Mucosa of descending colon (tissue), 3 donors: ENCODE results near the gene NELFB. TPM values are rescaled to one million over a fixed set of nuclear protein-coding genes. Genes with fewer than 3 reads are reported as not detected.
"Not testable (repeated sequence)": the region's sequence is repeated elsewhere in the genome, so short reads cannot be mapped to it uniquely, and the experiment has no call there.

ENCODE experiments used
- ATAC-seq: fragments of 200-7000 bp; cut with Tn5 transposase; one replicate; pipeline ENCODE4 v1.9.1; 2020; ENCODE audit warnings: mild to moderate bottlenecking, moderate library complexity
- DNase-seq, 3 donors: peaks; one replicate each; pipeline ENCODE4 v3.0.0-alpha.2; 2020
- H3K36me3 ChIP-seq: fragments of 200-600 bp; one replicate; pipeline ENCODE4 v1.8.0; 2021; ENCODE audit warnings: low read depth, mild to moderate bottlenecking
- H3K4me1 ChIP-seq: fragments of 200-600 bp; one replicate; pipeline ENCODE4 v1.8.0; 2021; ENCODE audit warnings: low read depth, mild to moderate bottlenecking
- H3K4me3 ChIP-seq: fragments of 200-600 bp; one replicate; pipeline ENCODE4 v1.8.0; 2021; ENCODE audit warnings: mild to moderate bottlenecking
- H3K9me3 ChIP-seq: fragments of 200-600 bp; one replicate; pipeline ENCODE4 v1.8.0; 2021; ENCODE audit warnings: mild to moderate bottlenecking
- intact Hi-C, 2 donors: fragments of 100-400 bp; cut with DNase I in 1 of 2; cut with micrococcal nuclease in 1 of 2; formaldehyde crosslinking; loops; one replicate each; pipeline versions ENCODE4 v1.11.0 to v1.11.1; 2022; cut with DNase I, micrococcal nuclease
- total RNA-seq, 3 donors: library from RNA; stranded (reverse); fragmentation: NEBNext Ultra II Directional in 2 of 3; extraction: Animal tissue kit (Norgen Biotek cat#: 25700) in 2 of 3; gene quantifications; one replicate each; pipeline versions ENCODE4 v1.2.1 to v1.2.4, GENCODE V29; 2021 to 2023
- TF ChIP-seq, protein P1 (sequence below): fragments of 200-600 bp; IDR thresholded peaks from one replicate; pipeline ENCODE4 v1.8.0; 2022; ENCODE audit warnings: antibody characterized with exemption, mild to moderate bottlenecking
- donor health status: DM: no; HTN: no; CAD: no; lungs with moderate emphysema.
- donor health status: DM: no; HTN: no; CAD: no.
- donor health status: DM: no; HTN: yes; CAD: no.

Gene NELFB
- total RNA-seq, 3 donors from 2014 or later = 52.9 to 66.2 (median 60.5) TPM

DNA sequence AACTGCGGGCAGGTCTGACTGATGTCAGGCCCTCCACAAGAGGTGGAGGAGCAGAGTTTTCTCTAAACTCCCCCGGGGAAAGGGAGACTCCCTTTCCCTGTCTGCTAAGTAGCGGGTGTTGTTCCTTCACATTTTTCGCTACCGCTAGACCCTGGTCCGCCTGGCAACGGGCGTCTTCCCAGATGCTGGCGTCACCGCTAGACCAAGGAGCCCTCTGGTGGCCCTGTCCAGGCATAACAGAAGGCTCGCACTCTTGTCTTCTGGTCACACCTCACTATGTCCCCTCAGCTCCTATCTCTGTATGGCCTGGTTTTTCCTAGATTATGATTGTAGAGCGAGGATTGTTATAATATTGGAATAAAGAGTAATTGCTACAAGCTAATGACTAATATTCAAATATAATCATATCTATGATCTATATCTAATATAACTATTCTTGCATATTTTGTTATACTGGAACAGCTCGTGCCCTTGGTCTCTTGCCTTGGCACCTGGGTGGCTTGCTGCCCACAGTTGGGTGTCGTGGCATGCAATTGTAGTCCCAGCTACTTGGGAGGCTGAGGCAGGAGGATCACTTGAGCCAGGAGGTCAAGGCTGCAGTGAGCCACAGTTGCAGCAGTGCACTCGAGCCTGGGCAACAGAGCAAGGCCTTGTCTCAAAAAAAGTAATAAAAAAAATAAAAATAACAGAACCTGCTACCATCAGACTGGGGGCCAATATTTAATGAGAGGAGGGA, 7.2 kb downstream of the NELFB start:
- DNase-seq = peak in 1 of 3 donors; percentile 46
- H3K4me3 ChIP-seq, ATAC-seq, H3K4me1 ChIP-seq, H3K36me3 ChIP-seq, H3K9me3 ChIP-seq, intact Hi-C loops: not testable (repeated sequence)
- TF ChIP-seq, protein P1, sequence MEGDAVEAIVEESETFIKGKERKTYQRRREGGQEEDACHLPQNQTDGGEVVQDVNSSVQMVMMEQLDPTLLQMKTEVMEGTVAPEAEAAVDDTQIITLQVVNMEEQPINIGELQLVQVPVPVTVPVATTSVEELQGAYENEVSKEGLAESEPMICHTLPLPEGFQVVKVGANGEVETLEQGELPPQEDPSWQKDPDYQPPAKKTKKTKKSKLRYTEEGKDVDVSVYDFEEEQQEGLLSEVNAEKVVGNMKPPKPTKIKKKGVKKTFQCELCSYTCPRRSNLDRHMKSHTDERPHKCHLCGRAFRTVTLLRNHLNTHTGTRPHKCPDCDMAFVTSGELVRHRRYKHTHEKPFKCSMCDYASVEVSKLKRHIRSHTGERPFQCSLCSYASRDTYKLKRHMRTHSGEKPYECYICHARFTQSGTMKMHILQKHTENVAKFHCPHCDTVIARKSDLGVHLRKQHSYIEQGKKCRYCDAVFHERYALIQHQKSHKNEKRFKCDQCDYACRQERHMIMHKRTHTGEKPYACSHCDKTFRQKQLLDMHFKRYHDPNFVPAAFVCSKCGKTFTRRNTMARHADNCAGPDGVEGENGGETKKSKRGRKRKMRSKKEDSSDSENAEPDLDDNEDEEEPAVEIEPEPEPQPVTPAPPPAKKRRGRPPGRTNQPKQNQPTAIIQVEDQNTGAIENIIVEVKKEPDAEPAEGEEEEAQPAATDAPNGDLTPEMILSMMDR = peak; percentile 8

DNA sequence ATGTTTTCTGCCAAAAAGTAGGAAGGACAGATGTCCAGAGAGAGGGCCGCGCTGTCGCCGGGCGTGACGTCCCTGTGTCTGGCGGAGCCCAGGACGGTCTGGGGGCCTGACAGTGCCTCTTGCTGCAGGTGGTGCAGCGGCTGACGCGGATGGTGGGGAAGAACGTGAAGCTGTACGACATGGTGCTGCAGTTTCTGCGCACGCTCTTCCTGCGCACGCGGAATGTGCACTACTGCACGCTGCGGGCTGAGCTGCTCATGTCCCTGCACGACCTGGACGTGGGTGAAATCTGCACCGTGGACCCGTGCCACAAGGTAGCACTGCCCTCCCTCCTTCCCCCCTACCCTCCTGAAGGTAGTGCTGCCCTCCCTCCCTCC, 7.8 kb downstream of the NELFB start:
- DNase-seq (peak in 1 of 3 donors; percentile 28), ATAC-seq (peak; percentile 10)
- H3K9me3 ChIP-seq = no peaks in the 10 kb centered on the region
- intact Hi-C loops = no loop called here
- TF ChIP-seq, protein P1 = no peak
- H3K4me1 ChIP-seq = peaks cover 6% of the 10 kb centered on the region
- no peak overlapping the region for H3K4me3 ChIP-seq
- peaks cover 3% of the 10 kb centered on the region for H3K36me3 ChIP-seq

DNA sequence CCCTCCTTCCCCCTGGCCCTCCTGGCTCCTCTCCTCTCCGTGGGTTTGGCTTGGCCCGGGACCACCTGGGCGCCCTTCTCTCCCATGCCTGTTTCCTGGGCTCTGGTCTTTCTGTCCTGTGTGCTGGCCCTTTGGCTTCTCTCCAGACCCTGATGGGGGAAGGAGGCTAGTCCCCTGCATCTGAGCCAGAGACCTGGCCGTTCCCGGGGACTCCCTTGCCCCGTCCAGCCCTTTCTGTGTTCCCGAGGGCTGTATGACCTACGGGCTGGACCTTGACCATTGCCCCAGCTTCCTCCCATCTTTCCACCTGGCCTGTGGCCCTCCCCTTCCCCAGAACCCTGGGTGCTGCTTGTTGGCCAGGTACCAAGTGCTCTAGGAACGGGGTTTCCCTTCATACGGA, 8.4 kb downstream of the NELFB start:
- ATAC-seq (no peak), DNase-seq (peak in 1 of 3 donors; percentile 22)
- Histone ChIP-seq H3K9me3 (no peaks in the 10 kb centered on the region), H3K36me3 (peaks cover 3% of the 10 kb centered on the region), H3K4me1 (peaks cover 9% of the 10 kb centered on the region), H3K4me3 (no peak overlapping the region)
- intact Hi-C loops = no loop called here
- TF ChIP-seq, protein P1 = no peak

DNA sequence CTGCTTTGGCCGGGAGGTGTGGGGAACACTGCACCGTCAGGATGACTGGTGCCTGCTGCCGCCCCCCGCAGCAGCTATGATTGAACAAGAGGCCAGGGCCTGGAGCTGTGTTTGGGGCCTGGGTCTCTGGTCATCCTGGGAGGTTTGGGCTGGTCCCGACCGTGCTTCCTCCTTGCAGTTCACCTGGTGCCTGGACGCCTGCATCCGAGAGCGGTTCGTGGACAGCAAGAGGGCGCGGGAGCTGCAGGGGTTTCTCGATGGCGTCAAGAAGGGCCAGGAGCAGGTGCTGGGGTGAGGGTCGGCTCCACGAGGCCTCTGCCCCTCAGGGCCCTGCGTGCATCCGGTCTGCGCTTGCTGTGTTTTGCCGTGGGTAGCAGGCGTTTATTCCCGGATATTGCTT, 8.9 kb downstream of the NELFB start:
- Histone ChIP-seq H3K9me3 (no peaks in the 10 kb centered on the region), H3K4me1 (peaks cover 15% of the 10 kb centered on the region), H3K4me3 (no peak overlapping the region), H3K36me3 (peaks cover 3% of the 10 kb centered on the region)
- TF ChIP-seq, protein P1 = no peak
- no peak for ATAC-seq
- intact Hi-C loops = no loop called here
- peak in 1 of 3 donors; percentile 24 for DNase-seq

DNA sequence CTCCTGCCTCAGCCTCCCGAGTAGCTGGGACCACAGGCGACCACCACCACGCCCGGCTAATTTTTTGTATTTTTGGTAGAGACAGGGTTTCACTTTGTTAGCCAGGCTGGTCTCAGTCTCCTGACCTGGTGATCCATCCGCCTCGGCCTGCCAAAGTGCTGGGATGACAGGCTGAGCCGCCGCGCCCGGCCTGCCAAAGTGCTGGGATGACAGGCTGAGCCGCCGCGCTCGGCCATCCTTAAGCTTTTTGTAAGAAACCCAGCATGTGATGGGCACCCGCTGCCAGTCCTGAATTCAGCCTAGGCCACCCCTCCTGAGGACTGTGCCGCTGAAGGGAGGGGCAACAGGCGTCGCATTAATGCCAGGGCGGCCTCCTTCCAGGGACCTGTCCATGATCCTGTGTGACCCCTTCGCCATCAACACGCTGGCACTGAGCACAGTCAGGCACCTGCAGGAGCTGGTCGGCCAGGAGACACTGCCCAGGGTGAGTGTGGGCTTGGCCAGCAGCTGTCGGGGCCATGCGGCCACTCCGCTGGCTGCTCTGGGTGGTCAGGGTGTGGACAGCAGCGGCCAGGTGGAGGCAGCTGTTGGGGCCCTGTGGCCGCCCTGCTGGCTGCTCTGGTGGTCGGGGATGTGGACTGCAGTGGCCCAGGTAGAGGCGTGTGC, 10.5 kb downstream of the NELFB start:
- DNase-seq (no peak), ATAC-seq (no peak)
- H3K4me1 ChIP-seq = peaks cover 22% of the 10 kb centered on the region
- TF ChIP-seq, protein P1 = no peak
- peaks cover 3% of the 10 kb centered on the region for H3K36me3 ChIP-seq
- no peak overlapping the region for H3K4me3 ChIP-seq
- no peaks in the 10 kb centered on the region for H3K9me3 ChIP-seq
- intact Hi-C loops = no loop called here
